ENCODE results near the gene RPL29. TPM values are rescaled to one million over a fixed set of nuclear protein-coding genes. Genes with fewer than 3 reads are reported as not detected.

RPL29 gene
- total RNA-seq, 1 donor from 2014 or later = 1,678 TPM

GRCh38 chr3:51948016-51948580 is 47.6 kb downstream of the RPL29 start:
- Histone ChIP-seq H3K36me3 (no peaks in the 10 kb centered on the region), H3K27me3 (no peaks in the 10 kb centered on the region), H3K9me3 (no peaks in the 10 kb centered on the region), H3K4me3 (no peak overlapping the region), H3K4me1 (peaks cover 3% of the 10 kb centered on the region), H3K27ac (no peak overlapping the region)
- TF ChIP-seq CTCF (IDR thresholded peaks at IDR 0.05) (no peak), POLR2AphosphoS5 (IDR thresholded peaks at IDR 0.05; ENCODE audit: insufficient read depth in 1 of 2, low read depth in 1 of 2) (no peak), POLR2A (IDR thresholded peaks at IDR 0.05) (no peak)
- intact Hi-C loops (cut with DNase I) = no loop called here
- no peak for DNase-seq (ENCODE audit: extremely low spot score in 2 of 2)

GRCh38 chr3:51947215-51947900 is 48.3 kb downstream of the RPL29 start:
- Histone ChIP-seq H3K27ac (no peak overlapping the region), H3K4me1 (peaks cover 11% of the 10 kb centered on the region), H3K4me3 (no peak overlapping the region), H3K36me3 (no peaks in the 10 kb centered on the region), H3K27me3 (no peaks in the 10 kb centered on the region), H3K9me3 (no peaks in the 10 kb centered on the region)
- intact Hi-C loops (cut with DNase I) = no loop called here
- TF ChIP-seq POLR2AphosphoS5 (IDR thresholded peaks at IDR 0.05; ENCODE audit: insufficient read depth in 1 of 2, low read depth in 1 of 2) = no peak
- no peak for TF ChIP-seq POLR2A (IDR thresholded peaks at IDR 0.05)
- DNase-seq (ENCODE audit: extremely low spot score in 2 of 2) = no peak

GRCh38 chr3:51946796-51947195 is 48.9 kb downstream of the RPL29 start:
- DNase-seq (ENCODE audit: extremely low spot score in 2 of 2) = no peak
- H3K9me3 ChIP-seq = no peaks in the 10 kb centered on the region
- TF ChIP-seq CTCF (IDR thresholded peaks at IDR 0.05) (no peak), POLR2AphosphoS5 (IDR thresholded peaks at IDR 0.05; ENCODE audit: insufficient read depth in 1 of 2, low read depth in 1 of 2) (no peak), POLR2A (IDR thresholded peaks at IDR 0.05) (no peak)
- H3K36me3 ChIP-seq = no peaks in the 10 kb centered on the region
- H3K27ac ChIP-seq = no peak overlapping the region
- no peak overlapping the region for H3K4me3 ChIP-seq
- intact Hi-C loops (cut with DNase I) = no loop called here
- H3K4me1 ChIP-seq = peaks cover 13% of the 10 kb centered on the region
- H3K27me3 ChIP-seq = no peaks in the 10 kb centered on the region

- Histone ChIP-seq H3K4me3 (no peak overlapping the region), H3K9me3 (no peaks in the 10 kb centered on the region), H3K36me3 (no peaks in the 10 kb centered on the region), H3K4me1 (peaks cover 18% of the 10 kb centered on the region), H3K27ac (no peak overlapping the region), H3K27me3 (no peaks in the 10 kb centered on the region)
- intact Hi-C loops (cut with DNase I) = no loop called here
- no peak for DNase-seq (ENCODE audit: extremely low spot score in 2 of 2)
- TF ChIP-seq CTCF (IDR thresholded peaks at IDR 0.05) = no peak
- no peak for TF ChIP-seq POLR2A (IDR thresholded peaks at IDR 0.05)
- no peak for TF ChIP-seq POLR2AphosphoS5 (IDR thresholded peaks at IDR 0.05; ENCODE audit: insufficient read depth in 1 of 2, low read depth in 1 of 2)
These were observed 49.6 kb downstream of the RPL29 start for GRCh38 chr3:51945926-51946705.

- no peaks in the 10 kb centered on the region for H3K27me3 ChIP-seq
- intact Hi-C loops (cut with DNase I) = no loop called here
- TF ChIP-seq POLR2AphosphoS5 (IDR thresholded peaks at IDR 0.05; ENCODE audit: insufficient read depth in 1 of 2, low read depth in 1 of 2) (no peak), POLR2A (IDR thresholded peaks at IDR 0.05) (no peak)
- no peak for DNase-seq (ENCODE audit: extremely low spot score in 2 of 2)
- H3K4me1 ChIP-seq = peaks cover 26% of the 10 kb centered on the region
- H3K36me3 ChIP-seq = no peaks in the 10 kb centered on the region
- no peak overlapping the region for H3K27ac ChIP-seq
- H3K4me3 ChIP-seq = no peak overlapping the region
- no peaks in the 10 kb centered on the region for H3K9me3 ChIP-seq
These were observed 50.5 kb downstream of the RPL29 start for GRCh38 chr3:51945031-51945840.
